ENCODE data around the gene CXXC4.

The CXXC4 gene

DNA sequence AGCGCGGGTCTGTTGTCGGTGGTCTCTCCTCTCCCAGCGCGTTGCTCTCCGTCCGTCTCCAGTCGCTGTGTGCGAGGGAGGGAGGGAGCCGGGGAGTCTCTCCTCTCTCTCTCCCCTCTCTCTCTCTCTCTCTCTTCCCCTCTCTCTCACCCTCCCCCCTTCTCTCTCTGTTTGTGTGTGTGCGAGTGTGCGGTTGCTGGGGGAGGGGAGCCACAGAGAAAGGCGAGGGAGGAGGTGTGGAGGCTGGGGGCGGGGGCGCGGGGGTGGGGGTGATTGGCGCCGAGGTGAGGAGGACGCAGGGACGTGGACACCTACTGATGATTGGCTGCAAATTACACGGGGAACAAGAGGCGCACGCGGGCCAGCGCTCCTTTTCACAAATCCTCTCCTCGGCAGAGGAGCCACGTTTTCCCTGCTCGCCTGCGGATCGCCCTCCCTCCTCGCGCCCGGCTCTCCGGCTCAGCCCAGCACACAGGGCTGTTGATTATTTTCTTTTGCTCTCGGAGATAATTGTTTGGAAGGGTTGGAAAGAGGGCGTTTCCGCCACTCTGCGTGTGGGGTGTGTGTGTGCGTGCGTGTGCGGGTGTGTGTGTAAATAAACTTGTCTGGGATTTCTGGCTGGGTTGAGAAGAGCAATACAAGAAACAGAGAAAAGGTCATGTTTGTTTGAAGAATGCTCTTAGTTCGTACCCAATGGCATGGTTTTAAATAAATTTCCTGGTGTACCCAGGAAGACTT is at the start of gene CXXC4:
Gene CXXC4 (minus strand): TSS at position 73 of the 738 bp plus-strand sequence. CDS start 3,092 bp downstream, outside the sequence.
- DNase-seq = peak; percentile 6

DNA sequence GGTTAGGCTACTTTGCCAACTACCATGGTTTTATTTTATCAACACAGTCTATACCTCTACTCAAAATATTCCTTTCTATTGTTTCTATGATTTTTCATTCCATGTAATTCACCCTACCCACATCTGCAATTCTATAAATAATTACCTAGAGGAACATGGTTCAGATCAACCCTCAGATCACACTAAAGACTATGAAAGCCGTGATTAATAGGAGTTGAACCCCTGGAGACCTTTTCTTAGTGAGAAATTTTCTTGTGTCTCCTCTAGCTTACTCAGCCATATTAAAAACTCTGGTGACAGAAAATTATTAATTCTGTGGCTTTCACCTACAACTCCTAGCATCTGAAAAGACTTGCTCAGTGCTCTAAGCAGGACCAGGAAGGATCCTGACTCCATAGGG is 38.5 kb upstream of the CXXC4 start:
- no peak for DNase-seq

DNA sequence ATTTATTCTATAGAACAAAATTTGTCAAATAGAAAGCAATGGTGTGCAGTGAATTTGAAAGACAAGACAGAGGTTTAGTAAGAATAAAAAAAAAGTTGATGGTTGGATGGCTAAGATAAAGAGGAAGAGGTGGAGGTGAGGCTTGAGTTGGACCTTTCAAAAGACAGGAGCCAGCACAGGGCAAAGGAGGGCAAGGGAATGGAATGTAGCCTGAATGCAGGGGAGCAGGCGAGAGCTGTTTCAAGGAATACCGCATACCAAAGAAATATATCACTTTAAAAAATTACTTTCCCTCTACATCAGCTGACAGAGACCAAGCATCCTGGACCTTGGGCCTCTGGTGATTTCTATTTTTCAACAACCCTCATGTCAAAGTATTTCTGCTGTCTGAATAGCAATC is 38.0 kb upstream of the CXXC4 start:
- DNase-seq = no peak

DNA sequence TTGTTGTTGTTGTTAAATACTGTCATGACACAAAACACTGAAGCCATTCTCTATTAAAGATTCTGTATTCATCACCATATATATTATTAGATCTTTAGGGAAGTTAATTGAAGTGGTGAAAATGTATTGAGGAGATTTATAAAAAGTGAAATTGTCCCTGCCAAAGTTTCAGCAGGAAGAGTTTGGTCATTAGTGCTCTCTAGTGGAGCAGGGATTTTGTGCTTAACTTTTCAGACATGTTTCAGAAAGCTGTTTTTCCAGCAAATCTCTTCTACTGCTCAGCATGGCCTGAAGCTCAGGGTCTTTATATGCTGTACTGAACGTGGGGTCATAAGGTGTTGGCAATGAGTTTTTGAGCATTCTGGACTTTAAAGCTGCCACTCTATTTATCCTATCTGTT is 36.7 kb upstream of the CXXC4 start:
- DNase-seq = no peak

DNA sequence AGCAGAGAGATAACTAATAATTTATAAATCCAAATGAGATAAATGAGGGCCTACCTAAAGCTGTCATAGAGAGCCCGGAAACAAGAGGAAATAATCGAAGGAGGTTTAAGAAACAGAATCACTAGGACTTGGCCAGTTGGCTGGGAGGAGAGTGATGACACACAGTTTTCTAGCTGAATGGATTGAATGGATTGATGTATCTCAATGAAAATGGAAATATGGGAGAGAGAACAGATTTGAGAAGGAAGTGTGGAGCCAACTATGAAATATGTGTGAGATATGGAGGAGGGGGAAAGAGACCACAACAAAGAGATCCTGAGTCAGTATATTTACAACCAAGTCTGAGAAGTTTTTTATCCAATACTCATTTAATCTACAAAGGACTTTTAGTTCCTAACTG is 35.7 kb upstream of the CXXC4 start:
- no peak for DNase-seq

DNA sequence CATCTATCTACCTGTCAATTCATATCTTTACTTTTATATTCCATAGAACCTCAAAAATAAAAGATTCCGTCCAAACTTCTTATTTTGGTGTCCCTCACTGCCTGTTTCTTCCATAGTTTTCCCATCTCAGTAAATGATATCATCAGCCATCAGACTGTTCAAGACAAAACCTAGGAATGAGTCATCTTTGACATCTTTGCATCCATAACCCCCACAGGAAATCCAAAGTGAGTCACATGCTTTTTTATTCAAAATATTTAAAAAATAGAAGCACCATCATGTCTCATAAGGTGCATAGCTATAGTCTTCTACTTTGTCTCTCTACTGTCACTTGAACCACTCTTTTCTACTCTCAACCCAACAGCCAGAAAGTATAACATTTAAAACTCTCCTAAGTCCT is 29.9 kb upstream of the CXXC4 start:
- DNase-seq = no peak

DNA sequence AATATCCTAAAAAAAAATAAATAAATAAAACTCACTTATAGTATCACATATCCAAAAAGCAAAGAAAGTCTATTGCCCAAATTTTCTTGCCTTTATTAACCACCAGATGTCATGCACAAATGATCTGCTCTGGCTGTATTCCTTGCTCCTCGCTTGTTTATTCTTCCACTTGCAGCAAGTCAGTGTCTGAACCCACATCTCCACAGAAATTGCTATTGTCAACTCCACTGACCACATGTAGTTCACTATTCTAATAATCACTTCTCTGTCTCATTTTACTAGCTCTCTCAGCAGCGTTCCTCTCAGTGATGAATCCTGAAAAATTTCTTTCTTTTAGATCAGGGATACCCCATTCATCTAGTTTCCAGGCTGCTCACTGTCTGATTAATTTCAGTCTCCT is 29.3 kb upstream of the CXXC4 start:
- DNase-seq = no peak

DNA sequence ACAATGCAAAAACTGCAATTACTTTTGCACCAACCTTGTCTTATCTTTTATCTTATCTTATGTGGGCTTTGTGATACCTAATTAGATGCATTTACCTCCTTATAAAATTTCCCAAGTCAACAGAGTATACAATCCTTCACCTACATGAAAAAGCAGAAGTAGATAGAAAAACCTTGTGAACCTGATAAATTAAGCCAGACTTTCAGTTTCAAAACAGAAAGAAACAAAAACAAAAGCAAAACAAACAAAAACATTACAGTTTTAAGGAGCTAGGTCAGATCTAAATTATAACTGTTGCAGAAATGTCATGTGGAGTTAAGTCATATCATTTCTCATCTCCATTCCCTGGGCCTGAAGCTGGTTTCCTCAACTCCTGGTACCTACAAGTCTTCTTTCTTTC is 24.9 kb upstream of the CXXC4 start:
- no peak for DNase-seq

DNA sequence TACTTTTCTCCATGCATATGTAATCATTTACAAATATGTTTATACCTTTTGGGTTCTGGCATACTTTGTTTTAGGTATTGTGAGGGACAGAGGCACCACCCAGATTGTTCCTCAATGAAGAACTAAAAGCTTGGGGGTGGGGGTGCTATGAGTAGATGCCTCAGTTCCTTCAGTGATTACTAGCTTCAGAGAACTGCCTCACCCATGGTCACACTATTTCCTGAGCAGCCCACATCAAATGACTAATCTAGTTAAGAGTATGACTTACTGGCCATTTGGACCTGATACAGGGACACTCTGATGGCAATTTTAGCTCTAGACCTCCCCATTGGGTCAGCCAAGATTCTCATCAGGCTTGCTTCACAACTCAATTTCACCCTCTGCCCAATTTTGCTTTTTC is 22.2 kb upstream of the CXXC4 start:
- DNase-seq = no peak

DNA sequence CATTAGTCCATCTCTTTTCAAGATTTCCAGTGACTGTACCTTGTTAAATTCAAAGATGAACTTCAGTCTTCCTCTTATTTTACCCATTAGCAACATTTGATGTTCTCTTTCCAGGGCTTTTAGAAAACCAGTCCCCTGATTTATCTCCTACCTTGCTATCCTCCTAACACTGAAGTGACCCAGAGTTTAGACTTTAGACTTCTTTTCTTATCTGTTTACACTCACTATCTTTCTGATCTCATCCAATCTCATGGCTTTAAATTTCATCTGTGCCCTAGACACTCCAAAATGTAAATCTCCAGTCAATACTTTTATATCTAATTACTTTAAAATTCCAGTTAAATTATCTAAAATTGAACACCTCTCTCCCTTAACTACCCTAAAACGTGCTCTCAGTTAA is 13.5 kb upstream of the CXXC4 start:
- no peak for DNase-seq

DNA sequence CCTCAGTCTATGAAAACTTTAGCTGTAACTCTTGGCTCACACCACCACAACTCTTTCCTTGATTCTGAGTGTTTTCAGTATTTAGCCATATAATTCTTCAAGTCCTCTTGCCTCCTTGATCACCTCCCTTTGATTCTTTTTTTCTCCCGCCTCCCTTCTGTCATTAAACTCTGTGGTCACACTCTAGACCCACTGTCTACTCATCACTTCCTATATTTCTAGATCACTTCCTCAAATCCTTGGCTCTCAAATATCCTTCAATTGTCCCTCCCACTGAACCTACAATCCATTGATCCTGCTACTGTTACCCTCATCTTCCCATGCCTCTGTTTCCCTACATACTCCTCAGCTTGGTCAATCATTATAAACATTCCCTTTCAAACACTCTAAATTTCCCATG is 12.4 kb upstream of the CXXC4 start:
- DNase-seq = no peak

DNA sequence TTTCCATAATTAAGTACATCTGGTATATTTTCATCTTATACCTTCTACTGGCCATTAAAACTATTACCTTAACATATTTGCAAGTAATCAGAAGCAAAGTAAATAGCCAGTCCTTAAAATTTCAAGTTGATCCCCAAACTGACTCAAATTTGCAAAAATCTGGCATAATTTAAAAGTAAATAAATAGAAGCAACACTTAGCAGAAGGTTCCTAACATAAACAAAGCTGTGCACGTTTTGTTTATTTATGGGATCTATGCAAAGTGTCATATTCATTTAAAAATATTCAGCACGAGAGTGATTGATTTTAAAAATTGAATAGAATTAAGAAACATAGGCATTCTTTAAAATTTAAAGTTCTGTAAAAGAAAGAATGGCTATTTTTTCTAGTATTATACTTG is 9.8 kb upstream of the CXXC4 start:
- no peak for DNase-seq

DNA sequence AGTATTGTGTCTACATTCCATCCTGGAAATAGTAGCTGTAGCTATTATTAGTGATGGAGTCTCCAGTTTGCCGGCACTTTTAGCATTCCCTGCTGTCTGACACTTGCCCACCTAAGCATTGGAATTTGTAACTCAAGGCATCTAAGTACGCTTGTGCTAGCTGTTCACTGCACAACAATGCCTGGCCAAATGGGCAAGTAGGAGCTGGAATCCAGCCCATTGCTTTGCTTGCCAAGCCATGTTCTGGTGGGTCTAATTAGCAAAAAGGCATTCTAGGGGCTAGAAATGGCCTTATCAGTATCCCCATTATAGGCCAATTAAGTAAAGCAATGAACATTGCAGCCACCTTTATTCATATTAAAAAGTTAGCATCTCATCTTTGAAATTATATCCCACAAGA is 7.8 kb upstream of the CXXC4 start:
- DNase-seq = no peak

DNA sequence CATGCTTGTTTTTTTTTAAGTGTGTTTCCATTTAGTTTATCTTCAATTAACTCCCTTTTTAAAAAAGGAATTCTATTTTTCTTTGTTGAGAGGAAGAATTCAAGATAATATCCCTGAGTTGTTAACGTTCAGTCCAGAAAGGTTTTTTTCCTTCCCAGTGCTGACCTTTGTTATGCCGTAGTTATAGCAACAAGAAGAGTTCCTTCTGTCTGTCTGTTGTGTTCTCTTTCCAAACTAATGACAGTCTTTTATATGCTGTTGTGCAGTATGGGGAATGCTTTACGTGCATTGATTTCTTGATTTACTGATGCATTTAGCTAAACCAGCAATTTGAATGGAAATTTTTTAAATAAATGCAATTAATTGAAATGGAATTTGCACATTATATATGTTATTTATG is 6.6 kb upstream of the CXXC4 start:
- no peak for DNase-seq

DNA sequence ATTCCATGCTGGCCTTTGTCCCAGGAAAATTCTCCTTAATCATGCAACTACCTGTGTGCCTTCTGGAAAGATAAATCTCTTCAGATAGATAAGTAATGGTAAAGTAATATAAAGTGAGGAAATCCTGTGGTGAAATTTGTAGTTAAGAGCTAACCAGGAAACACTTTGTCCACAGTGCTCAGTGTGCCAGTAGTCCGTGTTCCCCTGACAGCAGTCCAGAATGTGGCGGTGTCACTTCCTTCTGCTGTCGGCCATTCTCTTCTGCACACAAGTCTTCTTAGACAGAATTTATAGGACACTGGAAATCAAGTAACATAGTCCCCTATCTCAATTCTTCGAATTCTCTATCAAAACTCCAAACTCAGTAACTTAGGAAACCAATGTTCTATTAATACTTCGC is 5.7 kb upstream of the CXXC4 start:
- DNase-seq = no peak

DNA sequence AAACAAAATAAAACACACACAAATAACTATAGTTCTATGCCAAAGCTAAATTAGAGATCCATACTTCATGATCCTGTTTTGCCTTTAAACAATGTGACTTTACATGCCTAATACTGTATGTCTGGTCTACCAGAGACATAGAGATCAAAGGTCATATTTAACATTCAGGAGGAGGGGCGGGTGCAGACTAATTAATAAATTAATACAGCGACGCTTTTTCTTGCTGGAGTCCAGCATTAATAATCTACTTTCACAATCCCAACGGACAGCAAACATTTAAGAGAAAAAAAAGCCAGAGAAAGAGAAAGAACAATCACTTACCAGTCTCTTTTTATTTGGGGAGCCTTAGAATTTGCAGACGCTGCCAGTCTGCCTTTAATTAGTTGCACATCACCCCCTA is 509 bp downstream of the CXXC4 start:
- DNase-seq = no peak

DNA sequence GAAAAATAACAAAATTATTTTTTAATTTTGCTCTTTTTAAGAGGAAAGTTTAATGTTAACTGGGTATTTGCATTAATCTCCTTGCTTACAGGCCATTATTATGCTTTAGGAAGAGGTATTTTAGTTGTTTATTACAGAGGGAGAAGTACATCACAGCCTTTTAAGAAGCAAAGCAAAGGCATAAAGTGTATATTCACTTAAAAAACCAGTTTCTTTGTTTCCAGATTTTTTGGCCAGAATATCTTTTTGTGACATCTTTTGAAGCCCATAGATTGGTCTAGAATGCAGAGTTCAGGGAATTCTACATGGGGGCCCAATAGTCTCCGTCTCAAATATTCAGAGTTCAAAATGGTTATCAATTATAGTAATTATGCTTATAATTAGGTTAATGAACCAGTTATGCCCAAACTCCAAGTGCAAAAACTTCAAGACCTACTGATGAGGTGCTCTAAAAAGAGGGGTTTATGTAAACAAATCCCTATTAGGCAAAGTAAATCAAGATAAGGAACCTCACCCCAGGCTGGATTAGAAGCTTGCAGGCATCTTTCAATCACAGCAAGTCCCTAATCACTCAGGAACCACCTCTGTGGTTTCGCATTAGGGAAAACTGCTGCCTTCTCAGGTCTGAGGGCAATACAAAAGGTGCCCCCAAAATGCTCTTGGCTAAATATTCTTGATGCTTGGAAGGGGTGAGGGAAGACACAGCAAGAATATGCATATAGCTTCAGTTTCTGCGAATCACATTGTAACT is 1.4 kb downstream of the CXXC4 start:
- no peak for DNase-seq

DNA sequence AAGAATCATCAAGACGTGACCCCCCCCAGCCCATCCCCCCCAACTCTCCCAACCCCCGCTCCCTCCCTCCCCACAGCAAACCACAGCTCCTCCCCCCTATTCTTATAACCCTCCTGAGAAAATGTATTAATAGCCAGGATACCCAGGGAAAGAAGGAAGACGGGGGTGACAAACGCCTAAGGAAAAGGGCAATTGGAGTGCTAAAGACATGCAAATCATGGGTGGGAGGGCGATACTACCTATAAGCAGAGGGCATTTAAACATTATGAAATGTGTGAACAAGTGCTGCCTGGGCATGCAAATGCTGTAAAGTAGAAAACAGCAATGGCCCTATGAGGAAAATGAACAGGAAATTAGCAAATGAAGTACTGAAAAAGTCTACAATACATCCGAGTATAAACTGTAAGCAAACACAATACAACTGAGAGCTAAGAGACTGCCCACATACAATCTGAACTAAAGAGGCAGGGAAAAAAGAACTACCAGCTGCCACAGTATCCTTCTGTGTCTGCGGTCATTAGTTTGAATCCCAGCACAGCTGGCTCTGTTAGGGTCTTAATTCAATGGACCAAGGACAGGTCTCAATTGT is 2.4 kb downstream of the CXXC4 start:
- no peak for DNase-seq

DNA sequence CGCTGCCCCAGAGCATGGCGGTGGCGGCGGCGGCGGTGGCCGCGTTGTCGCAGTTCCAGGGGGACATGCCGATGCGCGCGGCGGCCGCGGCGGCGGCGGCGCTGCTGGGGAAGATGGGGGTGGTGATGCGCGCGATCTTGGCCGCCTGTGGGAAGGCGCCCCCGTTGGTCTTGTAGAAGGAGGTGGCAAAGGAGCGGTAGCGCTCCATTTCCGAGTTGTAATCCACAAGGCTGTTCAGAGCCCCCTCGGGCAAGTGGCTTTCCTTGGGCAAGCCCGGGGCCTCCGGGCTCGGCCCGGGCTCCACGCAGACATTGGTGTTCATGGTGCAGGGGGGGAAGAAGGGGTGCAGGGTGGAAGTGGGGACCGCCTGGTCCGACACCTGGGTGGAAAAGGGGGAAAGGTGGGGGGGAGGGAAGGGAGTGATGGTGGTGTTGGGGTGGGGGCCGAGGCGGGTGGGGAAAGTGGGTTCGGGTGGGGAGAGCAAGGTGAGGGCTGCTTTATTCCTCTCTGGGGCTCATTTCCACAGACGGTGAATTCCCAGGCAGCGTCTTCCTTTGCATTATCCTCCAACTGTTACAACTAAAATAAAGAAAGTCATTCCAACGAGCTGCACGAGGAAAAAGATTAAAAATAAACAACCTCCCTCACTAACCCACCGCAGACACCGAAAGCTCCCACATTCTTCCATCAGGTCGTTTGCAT is 3.1 kb downstream of the CXXC4 start:
- peak; percentile 37 for DNase-seq

DNA sequence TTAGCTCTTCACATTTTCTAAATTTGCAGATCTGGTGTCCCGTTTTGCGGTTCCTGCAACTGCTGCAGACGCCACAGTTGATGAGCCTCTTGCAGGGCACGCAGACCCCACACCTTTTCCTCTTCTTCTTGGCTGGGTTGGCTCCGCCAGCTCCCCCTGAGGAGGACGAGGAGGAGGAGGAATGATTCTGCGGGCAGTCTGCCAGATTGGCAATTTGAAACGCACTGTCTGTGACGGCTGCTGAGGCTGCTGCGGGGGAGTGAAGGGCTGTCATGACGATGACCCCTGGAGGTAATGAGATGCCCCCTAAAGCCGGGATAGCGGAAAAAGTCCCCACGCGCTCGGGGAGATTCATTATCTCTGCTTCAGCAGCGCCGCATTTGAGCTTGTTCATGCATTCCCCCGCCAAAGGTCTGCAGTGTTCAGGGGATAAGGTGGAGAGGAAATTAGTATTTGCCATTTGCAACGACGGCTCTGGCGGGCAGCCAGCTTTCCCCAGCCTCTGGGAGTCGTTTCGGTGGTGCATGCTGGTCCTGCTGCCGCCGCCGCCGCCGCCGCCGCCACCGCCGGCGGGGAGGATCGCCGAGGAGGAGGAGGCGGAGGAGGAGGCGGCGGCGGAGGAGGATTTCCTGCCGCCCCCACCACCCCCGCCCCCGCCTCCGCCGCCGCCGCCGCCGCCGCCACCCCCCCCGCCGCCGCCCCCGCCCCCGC is 3.8 kb downstream of the CXXC4 start:
- DNase-seq = peak; percentile 47

DNA sequence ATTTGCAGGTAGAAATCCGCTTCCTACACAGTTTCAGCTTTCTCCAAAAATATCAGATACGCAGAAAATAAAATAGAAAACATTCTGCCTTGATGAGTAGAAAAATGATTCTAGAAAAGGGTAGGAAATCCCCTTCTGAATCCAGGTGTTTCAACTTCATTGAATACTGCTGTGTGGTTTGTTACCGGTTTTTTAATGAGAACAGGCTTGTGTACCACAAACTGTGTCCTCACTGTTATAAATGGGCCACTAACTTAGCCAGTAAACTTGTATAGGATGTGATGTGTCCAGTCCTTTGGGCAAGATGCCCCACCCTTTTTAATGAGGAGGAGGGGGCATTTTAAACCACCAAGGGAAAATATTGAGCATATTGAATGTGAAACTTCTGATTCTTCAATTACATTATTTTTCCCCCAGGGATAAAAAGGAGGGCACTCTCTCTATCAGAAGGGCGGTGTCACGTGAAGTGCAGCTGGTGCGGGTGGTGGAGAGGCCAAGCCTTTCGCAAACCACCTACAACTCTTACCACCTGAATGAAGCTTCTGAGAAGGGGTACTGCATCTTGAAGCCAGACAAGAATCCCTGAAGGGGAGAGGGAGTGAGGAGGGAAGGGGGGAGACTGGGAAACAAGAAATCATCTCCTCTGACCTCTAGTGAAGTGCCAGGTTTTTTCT is 4.5 kb downstream of the CXXC4 start:
- DNase-seq = no peak

DNA sequence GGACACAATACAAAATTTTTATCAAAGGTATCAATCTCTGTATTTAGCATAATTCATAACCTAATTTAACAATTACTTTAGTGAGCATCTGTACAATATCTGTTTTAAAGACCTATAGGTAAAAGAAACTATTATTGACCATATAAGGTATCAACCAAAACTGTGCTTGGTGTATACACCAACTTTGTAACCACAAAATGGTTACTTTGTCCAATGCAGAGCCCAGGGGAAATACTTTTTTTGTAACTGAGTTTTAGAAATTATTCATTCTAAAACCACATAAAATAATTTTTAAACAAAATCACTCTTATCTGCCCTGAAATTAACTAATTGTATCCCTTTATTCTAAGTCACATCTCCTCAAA is 5.0 kb downstream of the CXXC4 start:
- DNase-seq = no peak

DNA sequence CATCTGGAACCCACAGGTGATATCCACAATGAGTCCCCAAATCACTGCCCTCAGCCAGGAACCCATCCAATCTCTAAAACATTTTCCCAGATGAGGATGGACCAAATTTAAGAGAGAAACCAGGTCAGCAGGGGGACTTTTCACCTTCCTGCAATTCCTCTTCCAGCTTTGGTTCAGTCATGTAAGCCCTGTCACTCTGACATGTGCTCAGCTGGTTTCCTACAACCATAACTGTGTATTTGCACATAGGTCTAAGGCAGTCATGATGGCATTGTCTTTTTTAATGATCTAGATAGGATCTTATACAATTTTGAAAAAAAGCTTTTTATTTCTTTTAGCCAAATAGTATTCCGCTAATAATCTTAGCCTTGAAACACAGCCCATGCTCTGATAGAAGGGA is 6.5 kb downstream of the CXXC4 start:
- no peak for DNase-seq

All from activated gamma-delta T cell treated with Interleukin-2 at 50 U/mL for 16 hours (primary cell).